ENCODE measurements around the gene DMTF1. TPM values are rescaled to one million over a fixed set of nuclear protein-coding genes. Genes with fewer than 3 reads are reported as not detected.

The DMTF1 gene
- total and polyA plus RNA-seq, 9 of the 15 experiments (the other 6 are each of a cell fraction or from before 2014, with no cell fraction given): 25.7 to 208 (median 74.7) TPM

GRCh38 chr7:87110778-87111177 is 41.5 kb upstream of the DMTF1 start:
- no TSS peak for BruUV-seq (replicated peaks)
- CTCF ChIA-PET (ENCODE audit: low intra/inter-chr PET ratio): no interaction called here
- TF ChIP-seq GTF2F1 (IDR thresholded peaks at IDR 0.05; ENCODE audit: low read depth, low read length) (no peak), U2AF1 (optimal IDR thresholded peaks at IDR 0.05; ENCODE audit: low read depth, low read length) (no peak), ZNF3 (CRISPR knock-in tag; IDR thresholded peaks at IDR 0.05) (no peak), BRD4 (IDR thresholded peaks at IDR 0.05) (no peak), CREB3L1 (IDR thresholded peaks at IDR 0.05; ENCODE audit: borderline replicate concordance, low read depth) (no peak), EP400 (IDR thresholded peaks at IDR 0.05) (peak; percentile 35; the same call in 1 of the 2 replicates), POLR2AphosphoS2 (IDR thresholded peaks at IDR 0.05; ENCODE audit: low read length) (no peak), SMAD1 (IDR thresholded peaks at IDR 0.05; ENCODE audit: low read depth, low read length, partially characterized antibody) (peak; percentile 44), CHCHD3 (CRISPR knock-in tag; IDR thresholded peaks at IDR 0.05) (no peak), IRF2 (CRISPR knock-in tag; IDR thresholded peaks at IDR 0.05) (no peak)
- TF ChIP-seq, protein P1, sequence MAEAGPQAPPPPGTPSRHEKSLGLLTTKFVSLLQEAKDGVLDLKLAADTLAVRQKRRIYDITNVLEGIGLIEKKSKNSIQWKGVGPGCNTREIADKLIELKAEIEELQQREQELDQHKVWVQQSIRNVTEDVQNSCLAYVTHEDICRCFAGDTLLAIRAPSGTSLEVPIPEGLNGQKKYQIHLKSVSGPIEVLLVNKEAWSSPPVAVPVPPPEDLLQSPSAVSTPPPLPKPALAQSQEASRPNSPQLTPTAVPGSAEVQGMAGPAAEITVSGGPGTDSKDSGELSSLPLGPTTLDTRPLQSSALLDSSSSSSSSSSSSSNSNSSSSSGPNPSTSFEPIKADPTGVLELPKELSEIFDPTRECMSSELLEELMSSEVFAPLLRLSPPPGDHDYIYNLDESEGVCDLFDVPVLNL (CRISPR knock-in tag; IDR thresholded peaks at IDR 0.05; ENCODE audit: low read depth): no peak

More at GRCh38 chr7:87110778-87111177, 41.5 kb upstream of the DMTF1 start:
- in situ Hi-C loops (cut with MboI) (no loop called here), intact Hi-C loops (cut with micrococcal nuclease) (no loop called here)
- Histone ChIP-seq H3K4me1 (replicated peaks in 1 of 2; ENCODE audit: control insufficient read depth in 2 of 2, insufficient read depth in 2 of 2, low read length in 2 of 2) (peaks cover 16 to 45% of the 10 kb centered on the region in 2 experiments), H3K27ac (ENCODE audit: extremely low read depth, low read depth, low read length) (peak overlapping the region; percentile 11; the same call in 1 of the 3 replicates), H4K20me1 (replicated peaks; ENCODE audit: control insufficient read depth, insufficient read depth, low read length) (no peaks in the 10 kb centered on the region), H3K27me3 (ENCODE audit: control insufficient read depth in 2 of 2, insufficient read depth in 2 of 2, low read length in 2 of 2) (no peaks in the 10 kb centered on the region), H3K9me3 (replicated peaks; ENCODE audit: control insufficient read depth, insufficient read depth, low read depth, low read length) (peaks cover 11% of the 10 kb centered on the region), H3K4me3 (no peak overlapping the region), H3K79me2 (ENCODE audit: control insufficient read depth, insufficient read depth, low read length) (no peaks in the 10 kb centered on the region), H2AFZ (ENCODE audit: low read depth, low read length) (no peak overlapping the region), H3K36me3 (ENCODE audit: control insufficient read depth, insufficient read depth, low read length) (0 out of 3 replicates have a peak, but pooled peaks cover 4% of the 10 kb centered on the region), H3K9me1 (ENCODE audit: control insufficient read depth, insufficient read depth, low read length) (no peaks in the 10 kb centered on the region), H3K4me2 (ENCODE audit: insufficient read depth, low read length) (no peak overlapping the region), H3K9ac (ENCODE audit: insufficient read depth in 1 of 2, low read depth in 2 of 2, low read length in 2 of 2) (no peak overlapping the region)
- WGBS (ENCODE audit: insufficient coverage, low coverage, missing lambda C conversion rate): 0% methylated on average over 2 of the region's 2 CpGs
- DNase-seq (ENCODE audit: extremely low read depth in 1 of 4, low spot score in 3 of 4) (peak; percentile 45 to 72 (median 58)), ATAC-seq (peak; percentile 25), FAIRE-seq (peak; percentile 37)
- POLR2A ChIA-PET: no interaction called here

Data from K562 (cell line).